AG08395 (cell line): ENCODE measurements around the gene PARD3.
"Not testable (repeated sequence)": the region's sequence is repeated elsewhere in the genome, so short reads cannot be mapped to it uniquely, and the experiment has no call there.

Experiments
- DNase-seq: peaks from one replicate; pipeline ENCODE4 v3.0.0; 2012; ENCODE audit warnings: mixed read lengths, low spot score

The PARD3 gene

DNA sequence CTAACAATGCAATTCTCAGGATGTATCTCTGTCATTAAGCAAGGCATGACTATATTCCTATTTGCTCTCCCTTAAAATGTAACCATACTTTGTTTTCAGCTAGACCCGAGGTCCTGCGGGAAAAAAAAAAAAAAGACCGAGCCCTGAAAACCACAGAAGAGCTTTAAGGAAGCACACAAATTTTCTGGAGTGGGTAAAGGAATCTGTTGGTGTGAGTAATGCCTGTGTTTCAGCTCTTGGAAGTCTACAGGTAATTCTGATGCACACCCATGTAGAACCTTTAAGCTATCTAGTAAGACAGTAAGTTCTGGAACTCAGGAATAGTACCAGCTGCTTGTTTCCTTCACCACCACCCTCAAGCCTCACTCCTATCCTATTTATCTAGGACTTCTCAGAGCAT, 351.1 kb downstream of the PARD3 start:
- no peak for DNase-seq

DNA sequence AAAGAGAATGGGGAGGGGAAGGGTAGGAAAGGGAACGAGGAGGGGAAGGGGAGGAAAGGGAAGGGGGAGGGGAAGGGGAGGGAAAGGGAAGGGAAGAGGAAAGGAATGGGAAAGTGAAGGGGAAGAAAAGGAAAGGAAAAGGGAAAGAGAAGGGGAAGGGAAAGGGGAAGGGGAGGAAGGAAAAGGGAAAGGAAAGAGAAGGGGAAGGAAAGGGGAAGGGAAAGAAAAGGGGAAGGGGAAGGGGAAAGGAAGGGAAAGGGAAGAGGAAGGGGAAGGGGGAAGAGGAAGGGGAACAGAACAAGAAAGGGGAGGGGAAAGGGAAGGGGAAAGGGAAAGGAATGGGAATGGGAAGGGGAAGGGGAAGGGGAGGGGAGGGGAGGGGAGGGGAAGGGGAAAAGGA, 352.1 kb downstream of the PARD3 start:
- no peak for DNase-seq

DNA sequence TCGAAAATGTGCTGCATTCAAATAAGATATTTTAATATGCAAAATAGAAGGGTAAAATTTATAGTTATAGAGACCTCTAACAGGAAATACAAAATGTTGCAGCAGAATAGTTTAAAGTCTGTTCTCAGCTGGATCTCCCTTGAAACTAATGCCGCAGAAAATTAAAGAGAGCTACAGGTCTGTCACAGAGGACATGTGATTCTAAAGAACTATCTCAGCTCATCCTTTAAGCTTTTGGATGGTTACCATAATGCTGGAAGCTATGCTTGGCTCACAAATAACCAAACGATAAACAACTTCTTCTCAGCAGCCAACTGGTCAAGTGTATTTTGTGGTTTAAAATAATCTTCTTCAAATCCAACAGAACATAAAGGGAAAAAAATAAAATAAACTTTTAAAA, 353.0 kb downstream of the PARD3 start:
- DNase-seq, result no peak

DNA sequence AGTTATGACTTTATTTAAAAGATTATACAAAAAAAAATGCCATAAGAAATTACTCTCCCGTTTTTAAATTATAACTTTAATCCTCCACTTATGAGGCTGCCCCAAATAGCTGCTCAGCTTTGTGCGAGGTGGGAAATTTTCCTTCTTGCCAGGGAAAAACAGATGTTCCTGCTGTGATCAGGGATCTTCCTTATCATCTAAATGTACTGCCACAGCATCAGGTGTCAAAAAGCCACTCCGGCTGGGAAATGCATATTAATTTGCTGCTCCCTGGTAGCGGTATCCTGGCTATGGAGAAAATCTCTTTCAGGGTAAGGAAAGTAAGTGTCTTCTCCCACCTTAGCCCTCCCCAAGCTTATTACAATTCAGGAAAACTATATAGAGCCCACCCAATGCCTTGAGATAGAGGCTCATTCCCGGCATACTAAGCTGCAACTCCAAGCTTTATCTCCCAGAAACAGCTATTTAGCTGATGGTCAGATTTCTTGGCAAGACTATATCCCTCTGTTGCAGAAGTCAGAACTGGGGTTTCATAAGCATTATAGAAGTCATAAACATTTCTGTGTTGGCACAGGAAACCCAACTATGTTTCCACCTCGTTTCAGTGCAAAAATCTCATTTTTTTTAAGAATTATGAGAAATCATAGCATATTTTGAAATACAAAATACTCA, 360.4 kb downstream of the PARD3 start:
- no peak for DNase-seq

DNA sequence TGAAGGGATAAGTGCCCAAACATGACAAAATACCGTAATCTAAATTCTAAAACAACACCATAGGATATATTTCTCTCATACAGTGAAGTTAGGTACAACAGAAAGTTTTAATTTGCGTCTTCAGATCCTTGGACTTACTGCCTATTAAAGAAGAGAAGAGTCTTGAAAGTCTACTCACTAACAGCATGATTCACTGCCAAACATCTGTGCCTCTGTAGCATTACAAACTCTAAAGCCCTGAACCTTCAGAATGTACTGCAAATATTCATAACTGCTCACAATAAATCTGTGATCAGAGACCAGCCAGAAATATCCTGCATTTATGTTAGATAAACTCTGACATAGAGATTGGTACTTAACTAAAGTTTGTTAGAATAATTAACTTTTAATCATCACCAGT, 365.3 kb downstream of the PARD3 start:
- no peak for DNase-seq

DNA sequence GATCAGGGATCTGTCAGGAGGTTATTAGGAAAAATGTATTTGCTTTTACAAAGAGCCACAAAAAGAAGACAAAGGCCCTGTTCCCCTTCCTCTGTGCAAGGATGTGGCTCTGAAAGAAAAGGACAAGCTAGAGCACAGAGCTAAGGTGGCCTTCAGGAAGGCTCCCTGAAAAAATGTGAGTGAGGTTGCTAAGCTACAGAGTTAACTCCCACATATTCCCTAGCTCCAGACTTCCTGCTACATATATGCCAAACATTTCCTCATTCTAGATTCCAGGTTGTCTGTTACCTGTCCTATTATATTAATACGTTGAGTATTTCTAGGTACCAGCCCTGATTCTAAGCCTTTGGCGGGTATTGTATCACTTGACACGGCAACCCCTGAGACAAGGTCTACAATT, 369.0 kb downstream of the PARD3 start:
- DNase-seq, result no peak

DNA sequence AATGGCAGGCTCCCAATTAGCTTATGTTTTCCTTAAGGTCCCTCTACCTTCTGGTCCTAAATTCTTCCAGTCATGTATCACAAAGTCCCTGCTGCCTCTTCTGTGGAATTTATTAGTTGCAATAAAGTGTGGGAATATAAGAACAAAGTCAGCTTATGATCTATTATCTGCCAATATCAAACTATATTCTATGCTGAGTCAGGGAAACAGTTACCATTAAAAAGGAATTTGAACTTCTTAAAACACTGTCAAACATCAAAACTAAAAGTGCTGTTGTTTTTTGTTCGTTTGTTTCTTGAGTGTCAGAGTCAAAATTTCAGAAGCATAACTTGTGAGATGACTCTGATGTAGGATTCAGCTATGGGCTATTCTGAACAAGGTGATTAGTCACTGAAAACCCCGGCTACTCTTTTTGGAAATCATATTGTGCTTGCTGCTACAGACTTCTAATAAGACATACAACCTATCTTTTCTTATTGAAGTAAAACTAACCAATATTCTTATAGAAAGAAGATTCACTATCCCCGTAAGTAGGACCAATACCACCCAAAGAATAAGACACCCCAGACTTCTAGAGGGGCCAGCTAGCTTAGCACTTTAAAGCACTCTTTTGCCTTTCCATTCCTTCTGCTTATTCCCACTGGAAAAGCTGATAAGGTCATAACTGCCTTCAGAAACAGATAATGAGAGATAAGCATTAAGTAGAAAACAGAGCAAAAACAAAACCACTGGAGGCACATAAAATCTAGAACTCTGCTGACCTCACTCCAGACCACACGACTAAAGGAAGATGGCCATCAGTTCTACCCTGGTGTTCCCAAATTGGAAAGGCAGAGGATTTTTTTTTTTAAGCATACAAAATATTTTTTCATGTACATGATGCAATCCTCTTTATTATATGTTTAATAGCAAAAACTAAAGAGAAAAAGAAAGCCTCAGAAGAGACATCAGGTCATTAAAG, 370.6 kb downstream of the PARD3 start:
- no peak for DNase-seq

DNA sequence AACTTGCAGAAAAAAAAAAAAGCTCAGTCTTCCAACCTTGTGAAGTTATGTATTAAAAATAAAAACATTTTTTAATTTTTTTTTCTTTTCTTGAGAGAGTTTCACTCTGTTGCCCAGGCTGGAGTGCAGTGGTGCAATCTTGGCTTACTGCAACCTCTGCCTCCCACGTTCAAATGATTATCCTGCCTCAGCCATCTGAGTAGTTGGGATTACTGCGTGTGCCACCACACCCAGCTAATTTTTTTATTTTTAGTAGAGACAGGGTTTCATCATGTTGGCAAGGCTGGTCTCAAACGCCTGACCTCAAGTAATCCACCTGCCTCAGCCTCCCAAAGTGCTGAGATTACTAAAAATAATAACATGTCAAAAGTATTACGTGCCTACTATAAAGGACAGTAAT, 375.7 kb downstream of the PARD3 start:
- DNase-seq, result not testable (repeated sequence)

DNA sequence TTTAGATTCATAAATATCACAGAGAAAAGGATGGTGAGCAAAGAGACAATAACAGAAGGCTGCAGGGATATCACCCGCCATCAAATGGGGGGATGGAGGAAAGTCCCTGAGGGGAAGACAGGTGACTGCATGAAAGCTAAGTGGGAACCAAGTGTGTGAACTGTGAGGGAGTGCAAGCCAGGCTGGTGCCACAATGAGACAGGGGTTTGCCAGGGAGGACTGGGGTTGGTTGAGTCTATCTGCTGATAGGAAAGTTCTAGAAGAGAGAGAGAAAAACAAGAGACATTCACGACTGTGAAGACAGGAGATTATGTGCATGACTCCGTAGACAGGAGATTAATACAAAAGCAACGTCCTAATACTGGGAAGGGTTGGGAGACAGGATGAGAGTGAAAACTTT, 376.4 kb downstream of the PARD3 start:
- DNase-seq, result no peak

DNA sequence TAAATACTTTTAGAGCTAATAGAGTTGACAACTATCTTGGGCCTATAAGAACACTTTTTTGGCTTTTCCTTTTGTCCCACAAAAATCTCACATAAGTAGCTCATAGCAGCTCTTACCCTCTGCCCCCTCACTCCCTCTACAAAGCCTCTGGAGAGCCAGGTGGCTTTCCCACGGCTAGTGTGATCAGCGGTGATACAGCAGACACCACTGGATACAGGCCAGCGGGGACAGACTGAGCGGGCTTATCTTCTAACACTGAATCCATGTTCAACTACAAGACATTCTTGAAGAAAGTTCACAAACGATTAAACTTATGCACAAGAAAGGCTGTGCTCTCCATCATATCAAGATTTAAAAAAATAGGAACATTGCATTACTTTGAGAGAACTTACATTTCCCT, 377.2 kb downstream of the PARD3 start:
- no peak for DNase-seq

DNA sequence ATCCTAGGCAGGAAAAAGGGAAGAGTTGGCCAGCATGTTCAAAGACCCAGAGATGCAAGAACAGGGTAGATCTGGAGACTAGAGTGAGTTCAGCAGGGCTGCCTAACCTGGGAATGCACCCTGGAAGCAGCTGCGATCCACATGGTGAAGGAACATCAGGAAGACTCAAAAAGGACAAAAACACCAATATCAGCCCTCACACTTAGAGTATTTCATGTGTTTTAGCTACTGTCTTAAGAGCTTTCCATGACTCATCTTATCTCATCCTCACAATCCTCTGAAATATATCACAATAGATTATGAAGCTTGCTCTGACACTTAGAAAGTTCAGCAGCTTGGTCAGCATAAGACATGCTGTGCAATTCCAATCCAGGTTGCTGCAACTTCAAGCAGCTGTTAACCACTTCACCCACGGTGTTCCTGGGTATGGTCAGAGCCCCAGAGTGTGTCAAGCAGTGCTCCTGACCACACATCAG, 380.9 kb downstream of the PARD3 start:
- peak; percentile 16 for DNase-seq

DNA sequence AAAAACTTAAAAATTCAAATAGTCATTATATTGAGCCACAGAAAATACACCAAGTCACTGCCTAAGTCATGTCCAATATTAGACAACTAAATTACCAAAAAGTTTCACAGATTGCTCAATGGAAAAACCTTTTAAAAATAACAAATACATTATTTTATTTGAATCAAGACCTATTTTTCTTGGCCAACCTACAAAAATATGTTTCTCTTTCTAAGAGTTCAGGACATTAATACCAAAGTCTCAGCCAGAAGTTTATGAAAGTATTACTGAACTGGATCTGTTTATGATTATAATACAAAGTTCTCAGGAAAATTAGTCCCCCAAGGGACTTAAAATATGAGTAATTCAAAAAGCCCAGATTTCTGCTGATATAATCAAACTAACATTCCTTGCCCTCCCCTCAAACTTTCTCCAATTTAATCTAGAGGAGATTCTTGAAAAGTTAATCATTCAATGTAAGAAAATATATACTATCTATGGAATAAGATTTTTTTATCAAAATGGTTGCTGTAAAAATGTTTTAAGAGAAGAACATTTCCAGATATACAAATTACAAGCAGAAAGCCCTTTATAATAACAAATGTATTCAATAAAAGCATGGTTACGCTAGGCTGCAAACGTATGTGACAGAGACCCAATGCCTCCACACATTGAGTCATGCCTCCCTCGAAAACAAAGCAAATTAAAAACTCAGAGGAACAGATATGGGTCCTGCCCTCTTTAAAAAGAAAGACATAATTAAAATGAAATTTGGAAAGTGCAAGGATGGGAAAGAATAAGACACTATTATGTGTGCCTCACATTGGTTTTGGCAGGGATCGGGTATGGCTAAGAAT, 381.6 kb downstream of the PARD3 start:
- no peak for DNase-seq

DNA sequence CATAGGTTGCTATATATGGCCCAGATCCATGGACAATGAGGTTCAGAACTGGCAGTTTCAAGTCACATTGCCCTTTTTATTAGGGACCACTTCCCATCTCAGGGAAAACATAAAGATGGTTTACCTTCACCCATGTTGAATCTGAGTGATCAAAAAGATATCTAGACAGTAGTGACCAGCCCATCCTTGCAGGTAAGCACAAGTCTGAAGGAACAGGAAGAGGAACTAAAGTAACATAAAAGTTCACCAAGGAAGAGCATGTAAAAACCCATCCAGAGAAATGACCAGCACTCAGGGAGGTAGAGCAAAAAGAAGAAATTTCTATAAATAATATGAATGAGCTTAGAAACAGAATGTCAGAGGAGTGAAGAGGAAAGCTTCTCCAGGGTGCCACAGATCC, 382.5 kb downstream of the PARD3 start:
- no peak for DNase-seq

DNA sequence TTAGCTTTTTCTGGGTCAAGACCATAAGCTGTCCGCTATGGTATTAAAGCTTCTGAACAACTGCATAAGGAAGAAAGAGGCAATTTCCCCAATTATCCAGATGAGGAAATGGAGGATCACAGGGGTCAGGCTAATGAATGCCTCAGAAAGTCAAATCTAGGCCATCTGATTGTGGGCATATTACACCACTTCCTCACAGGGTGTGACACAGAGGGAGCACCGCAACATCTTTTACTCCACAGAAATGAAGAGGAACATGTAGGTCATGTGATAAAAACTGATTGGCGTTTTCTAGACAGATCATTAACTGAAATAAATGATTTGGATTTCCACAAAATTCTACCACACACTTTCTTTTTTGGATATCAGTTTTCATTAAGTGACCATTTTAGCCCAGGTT, 384.4 kb downstream of the PARD3 start:
- no peak for DNase-seq

DNA sequence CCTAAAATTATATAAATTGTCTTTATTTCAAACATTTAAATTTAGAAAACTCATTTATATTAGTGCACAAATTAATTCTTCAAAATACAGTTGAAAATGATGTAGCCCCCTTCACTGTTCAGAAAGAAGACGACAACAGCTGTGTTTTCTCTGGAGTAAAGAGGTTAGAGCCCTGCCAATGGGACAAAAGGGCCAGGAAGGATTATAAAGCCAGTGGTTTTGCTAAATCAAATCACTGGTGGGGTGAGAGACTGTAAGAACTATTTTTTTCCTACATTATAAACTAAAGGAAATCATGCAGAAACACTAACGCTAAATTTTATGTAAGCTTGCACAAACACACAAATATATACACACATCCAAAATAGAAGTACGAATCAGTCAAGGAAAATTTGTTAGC, 386.6 kb downstream of the PARD3 start:
- no peak for DNase-seq

DNA sequence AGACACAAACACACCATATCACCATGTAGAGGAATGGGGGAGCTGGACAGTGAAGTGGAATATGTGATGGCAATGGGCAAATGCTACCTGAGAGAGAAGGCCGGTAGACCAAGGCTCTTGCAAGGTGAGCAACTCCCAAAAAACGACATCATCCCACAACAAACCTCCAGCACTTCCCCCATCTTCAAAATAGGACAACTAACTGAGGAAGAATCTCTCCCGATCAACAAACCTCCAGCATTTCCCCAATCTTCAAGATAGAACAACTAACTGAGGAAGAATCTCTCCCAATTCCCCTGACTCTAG, 387.2 kb downstream of the PARD3 start:
- DNase-seq, result no peak

DNA sequence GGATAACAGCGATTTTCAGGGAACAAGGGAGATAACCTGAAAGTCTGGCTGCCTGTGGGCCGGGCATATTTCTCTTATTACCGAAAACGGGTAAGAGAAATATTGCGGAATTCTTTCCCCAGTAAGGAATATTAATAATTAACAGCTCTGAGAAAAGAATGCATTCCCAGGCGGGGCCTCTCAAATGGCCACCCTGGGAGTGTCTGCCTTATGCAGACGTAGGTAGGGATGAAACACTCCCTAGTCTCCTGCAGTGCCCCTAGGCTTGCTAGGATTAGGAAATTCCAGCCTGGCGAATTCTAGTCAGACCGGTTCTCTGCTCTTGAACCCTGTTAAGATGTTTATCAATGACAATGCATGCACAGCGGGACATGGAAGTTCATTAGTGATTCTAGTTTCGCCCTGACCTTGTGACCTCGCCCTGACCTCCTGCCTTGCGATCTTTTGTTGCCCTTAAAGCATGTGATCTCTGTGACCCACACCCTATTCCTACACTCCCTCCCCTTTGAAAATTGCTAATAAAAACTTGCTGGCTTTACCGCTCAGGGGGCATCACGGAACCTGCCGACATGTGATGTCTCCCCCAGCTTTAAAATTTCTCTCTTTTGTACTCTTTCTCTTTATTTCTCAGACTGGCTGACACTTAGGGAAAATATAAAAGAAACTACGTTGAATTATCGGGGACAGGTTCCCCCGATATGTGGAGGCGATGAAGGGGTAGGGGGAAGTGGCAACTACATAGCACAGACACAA, 387.8 kb downstream of the PARD3 start:
- DNase-seq, result not testable (repeated sequence)

DNA sequence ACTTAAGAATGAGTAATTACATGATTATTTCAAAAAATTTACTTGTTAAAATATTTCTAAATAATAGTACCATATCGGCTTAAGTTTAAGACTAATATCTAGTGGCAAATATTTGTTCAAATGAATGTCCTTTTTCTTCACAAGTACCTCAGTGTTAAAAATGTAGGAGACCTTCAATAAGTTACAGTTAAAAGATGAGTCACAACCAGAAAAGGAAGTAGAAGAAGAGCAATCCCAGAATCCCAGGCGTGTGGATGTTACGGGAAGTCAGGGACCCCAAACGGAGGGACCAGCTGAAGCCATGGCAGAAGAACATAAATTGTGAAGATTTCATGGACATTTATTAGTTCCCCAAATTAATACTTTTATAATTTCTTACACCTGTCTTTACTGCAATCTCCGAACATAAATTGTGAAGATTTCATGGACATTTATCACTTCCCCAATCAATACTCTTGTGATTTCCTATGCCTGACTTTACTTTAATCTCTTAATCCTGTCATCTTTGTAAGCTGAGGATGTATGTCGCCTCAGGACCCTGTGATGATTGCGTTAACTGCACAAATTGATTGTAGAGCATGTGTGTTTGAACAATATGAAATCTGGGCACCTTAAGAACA, 388.4 kb downstream of the PARD3 start:
- not testable (repeated sequence) for DNase-seq

DNA sequence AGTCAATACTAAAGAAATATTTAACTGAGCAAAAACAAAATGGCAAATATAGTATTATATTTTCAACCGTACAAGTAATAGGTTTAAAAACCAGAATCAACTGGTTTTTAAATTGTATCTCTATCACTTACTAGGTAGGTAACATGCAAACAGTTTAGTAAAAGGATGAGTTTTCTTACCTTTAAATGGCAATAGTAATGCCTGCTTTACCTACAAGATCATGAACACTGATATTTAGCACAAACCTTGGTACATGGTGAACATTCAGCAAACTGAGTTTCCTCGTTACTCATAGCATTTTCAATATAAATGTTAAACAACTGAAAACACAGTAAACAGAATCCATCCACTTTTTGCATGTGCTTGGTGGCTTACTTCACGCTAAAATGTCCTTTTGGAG, 389.1 kb downstream of the PARD3 start:
- no peak for DNase-seq

DNA sequence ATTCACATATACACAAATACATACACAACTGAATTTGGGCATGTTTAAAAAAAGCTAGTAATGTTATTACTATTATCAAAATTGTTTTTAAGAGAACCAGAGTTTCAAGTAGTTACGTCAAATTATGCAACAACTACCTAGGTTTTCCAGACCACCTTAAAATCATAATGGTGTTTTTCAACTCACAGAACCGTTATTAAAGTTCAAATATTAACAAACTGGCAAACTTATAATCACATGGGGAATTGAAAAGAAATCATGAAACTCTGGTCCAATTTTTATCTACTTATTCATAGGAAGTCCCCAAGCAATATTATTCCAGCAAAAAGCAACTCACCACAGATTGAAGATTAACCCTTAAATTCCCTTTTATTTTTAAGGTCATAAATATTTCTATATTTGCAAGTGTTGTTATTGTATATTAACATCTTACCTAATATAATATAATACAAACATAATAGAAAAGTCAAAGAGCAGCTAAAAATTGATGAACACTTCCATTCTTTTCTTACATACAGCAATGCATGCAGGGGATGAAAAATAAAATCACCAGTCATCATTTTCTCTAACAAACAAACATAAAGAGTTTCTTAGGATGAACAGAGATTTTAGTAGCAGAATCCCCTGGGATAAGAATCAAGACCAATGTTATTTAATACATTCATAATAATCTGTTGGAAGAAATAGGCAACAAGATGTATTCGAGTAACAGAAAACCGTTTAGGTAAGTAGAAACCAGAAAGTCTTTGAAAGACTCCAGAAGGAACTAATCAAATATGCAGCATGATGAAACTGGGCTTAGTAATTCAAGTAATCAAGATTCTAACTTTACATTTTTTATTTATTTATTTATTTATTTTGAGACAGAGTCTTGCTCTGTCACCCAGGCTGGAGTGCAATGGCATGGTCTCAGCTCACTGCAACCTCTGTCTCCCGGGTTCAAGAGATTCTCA, 391.1 kb downstream of the PARD3 start:
- no peak for DNase-seq
